Measurements from ENCODE around the gene TTLL12. TPM values are rescaled to one million over a fixed set of nuclear protein-coding genes. Genes with fewer than 3 reads are reported as not detected.
A peak's percentile ranks its signal among the peaks of the same experiment; 100 is the strongest.

The TTLL12 gene
- polyA plus RNA-seq, 1 experiment, result 5.7 TPM

DNA sequence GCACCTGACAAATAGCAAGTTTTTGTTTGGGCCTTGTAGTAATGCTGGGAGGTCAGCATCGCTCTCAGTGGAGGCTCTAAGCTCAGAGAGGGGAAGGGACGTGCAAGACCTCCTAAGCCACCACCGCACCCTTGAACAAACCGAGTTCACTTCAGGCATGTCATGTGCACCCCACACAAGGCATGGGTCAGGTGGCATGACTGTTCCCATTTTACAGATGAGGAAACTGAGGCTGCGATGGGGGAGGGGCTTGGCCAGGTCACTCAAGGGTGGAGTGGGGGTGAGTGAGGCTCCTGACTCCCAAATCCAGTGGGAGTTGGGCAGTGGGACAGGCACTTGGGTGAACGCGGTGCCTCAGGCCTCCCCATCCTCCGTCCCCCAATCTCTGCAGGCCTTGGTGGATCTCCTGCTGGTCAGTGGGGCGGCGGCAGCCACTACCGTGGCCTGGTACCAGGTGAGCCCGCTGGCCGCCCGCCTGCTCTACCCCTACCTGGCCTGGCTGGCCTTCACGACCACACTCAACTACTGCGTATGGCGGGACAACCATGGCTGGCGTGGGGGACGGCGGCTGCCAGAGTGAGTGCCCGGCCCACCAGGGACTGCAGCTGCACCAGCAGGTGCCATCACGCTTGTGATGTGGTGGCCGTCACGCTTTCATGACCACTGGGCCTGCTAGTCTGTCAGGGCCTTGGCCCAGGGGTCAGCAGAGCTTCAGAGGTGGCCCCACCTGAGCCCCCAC, 24.4 kb downstream of the TTLL12 start:
- Histone ChIP-seq H3K4me3 (ENCODE audit: low read depth, low read length) (no peak overlapping the region), H3K27ac (ENCODE audit: low read depth, low read length) (no peak overlapping the region), H3K27me3 (ENCODE audit: control insufficient read depth, insufficient read depth, low read length) (no peaks in the 10 kb centered on the region), H3K9me3 (ENCODE audit: control insufficient read depth, insufficient read depth, low read length) (no peaks in the 10 kb centered on the region)
- DNase-seq (ENCODE audit: low read depth, low spot score), result no peak
- TF ChIP-seq, protein P1, sequence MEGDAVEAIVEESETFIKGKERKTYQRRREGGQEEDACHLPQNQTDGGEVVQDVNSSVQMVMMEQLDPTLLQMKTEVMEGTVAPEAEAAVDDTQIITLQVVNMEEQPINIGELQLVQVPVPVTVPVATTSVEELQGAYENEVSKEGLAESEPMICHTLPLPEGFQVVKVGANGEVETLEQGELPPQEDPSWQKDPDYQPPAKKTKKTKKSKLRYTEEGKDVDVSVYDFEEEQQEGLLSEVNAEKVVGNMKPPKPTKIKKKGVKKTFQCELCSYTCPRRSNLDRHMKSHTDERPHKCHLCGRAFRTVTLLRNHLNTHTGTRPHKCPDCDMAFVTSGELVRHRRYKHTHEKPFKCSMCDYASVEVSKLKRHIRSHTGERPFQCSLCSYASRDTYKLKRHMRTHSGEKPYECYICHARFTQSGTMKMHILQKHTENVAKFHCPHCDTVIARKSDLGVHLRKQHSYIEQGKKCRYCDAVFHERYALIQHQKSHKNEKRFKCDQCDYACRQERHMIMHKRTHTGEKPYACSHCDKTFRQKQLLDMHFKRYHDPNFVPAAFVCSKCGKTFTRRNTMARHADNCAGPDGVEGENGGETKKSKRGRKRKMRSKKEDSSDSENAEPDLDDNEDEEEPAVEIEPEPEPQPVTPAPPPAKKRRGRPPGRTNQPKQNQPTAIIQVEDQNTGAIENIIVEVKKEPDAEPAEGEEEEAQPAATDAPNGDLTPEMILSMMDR (IDR thresholded peaks at IDR 0.05; ENCODE audit: low read depth, low read length), result no peak
- POLR2A ChIA-PET, result interaction anchor here (0.7 kb wide), 1 partner anchor 489 kb away, joined by 3 read pairs; no protein-coding TSS in a partner anchor
- CTCF ChIA-PET, result no interaction called here

- no peak for DNase-seq (ENCODE audit: low read depth, low spot score)
- no peak overlapping the region for H3K27ac ChIP-seq (ENCODE audit: low read depth, low read length)
- CTCF ChIA-PET, result no interaction called here
- H3K27me3 ChIP-seq (ENCODE audit: control insufficient read depth, insufficient read depth, low read length), result no peaks in the 10 kb centered on the region
- no peaks in the 10 kb centered on the region for H3K9me3 ChIP-seq (ENCODE audit: control insufficient read depth, insufficient read depth, low read length)
- POLR2A ChIA-PET, result interaction anchor here (0.6 kb wide), 1 partner anchor 48 kb away, joined by 13 read pairs; no protein-coding TSS in a partner anchor
- no peak overlapping the region for H3K4me3 ChIP-seq (ENCODE audit: low read depth, low read length)
- TF ChIP-seq, protein P1 (IDR thresholded peaks at IDR 0.05; ENCODE audit: low read depth, low read length), result no peak
Observed at GRCh38 chr22:43160497-43161126, 26.3 kb downstream of the TTLL12 start.

DNA sequence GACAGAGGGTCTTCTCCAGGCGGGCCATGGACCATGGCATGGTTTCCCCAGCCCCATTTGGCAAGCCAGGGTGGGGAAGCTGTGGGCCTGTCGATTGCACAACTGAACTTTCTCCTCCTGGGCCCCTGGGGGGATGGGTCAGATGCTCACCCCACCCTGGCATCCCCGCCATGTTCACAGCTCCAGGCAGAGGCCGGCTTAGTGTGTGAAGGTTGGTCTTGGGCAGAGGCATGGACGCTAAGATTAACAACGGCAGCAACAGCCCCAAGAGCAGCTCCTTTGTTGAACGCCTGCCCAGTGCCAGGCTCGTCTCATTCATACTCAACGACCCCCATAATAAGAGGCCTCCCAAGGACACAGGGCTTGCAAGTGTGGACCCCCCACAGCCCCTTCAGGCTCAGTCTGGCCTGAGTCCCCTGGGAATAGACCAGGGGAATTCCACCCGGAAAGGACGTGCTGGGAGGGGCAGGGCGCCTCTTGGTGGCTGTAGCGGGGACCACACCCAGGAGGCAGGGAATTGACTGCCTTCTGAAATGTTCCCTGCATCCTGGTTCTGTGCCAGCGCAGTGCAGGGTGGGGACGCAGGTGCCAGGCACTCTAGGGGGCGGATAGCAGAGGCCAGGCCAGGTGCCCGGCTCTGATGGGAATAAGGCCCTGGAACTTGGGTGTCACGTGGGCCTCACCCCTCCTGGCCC, 27.3 kb downstream of the TTLL12 start:
- no peak for DNase-seq (ENCODE audit: low read depth, low spot score)
- ChIA-PET POLR2A (interaction anchor here (0.6 kb wide), 1 partner anchor 47 kb away, joined by 13 read pairs; no protein-coding TSS in a partner anchor), CTCF (interaction anchor here (0.6 to 0.8 kb wide), 2 partner anchors 32 to 35 kb away, joined by 3 read pairs; no protein-coding TSS in a partner anchor)

DNA sequence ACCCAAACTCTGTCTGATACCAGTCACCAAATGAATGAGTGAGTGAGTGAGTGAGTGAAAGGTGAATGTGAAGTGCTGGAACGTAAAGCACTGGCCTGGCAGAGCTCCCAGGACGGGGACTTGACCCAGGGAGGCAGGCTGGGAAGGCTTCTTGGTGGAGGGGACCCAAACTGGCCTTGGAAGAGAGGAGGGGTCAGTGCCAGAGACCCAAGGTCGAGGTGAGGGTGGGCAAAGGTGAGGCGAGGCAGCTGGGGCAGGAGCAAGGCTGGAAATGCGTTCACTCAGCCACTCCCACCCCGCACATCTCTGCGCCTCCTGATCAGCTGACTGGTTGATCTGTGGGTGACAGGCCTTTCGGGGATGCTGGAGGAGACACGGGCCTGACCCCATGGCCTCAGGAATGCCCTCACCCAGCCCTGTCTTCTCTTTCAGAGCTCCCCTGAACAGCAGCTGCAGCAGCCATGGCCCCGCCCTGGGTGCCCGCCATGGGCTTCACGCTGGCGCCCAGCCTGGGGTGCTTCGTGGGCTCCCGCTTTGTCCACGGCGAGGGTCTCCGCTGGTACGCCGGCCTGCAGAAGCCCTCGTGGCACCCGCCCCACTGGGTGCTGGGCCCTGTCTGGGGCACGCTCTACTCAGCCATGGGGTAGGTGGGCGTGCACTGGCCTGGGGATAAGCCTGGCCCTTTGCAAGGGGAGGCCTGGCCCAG, 28.0 kb downstream of the TTLL12 start:
- H3K4me3 ChIP-seq (ENCODE audit: low read depth, low read length), result no peak overlapping the region
- POLR2A ChIA-PET, result no interaction called here
- H3K27ac ChIP-seq (ENCODE audit: low read depth, low read length), result no peak overlapping the region
- CTCF ChIA-PET, result interaction anchor here (0.6 to 0.8 kb wide), 2 partner anchors 31 to 36 kb away, joined by 3 read pairs; no protein-coding TSS in a partner anchor
- no peak for DNase-seq (ENCODE audit: low read depth, low spot score)
- no peaks in the 10 kb centered on the region for H3K27me3 ChIP-seq (ENCODE audit: control insufficient read depth, insufficient read depth, low read length)
- H3K9me3 ChIP-seq (ENCODE audit: control insufficient read depth, insufficient read depth, low read length), result no peaks in the 10 kb centered on the region
- TF ChIP-seq, protein P1 (IDR thresholded peaks at IDR 0.05; ENCODE audit: low read depth, low read length), result no peak

More for the DNA sequence above, 27.3 kb downstream of the TTLL12 start:
- H3K4me3 ChIP-seq (ENCODE audit: low read depth, low read length), result no peak overlapping the region
- H3K27me3 ChIP-seq (ENCODE audit: control insufficient read depth, insufficient read depth, low read length), result no peaks in the 10 kb centered on the region
- TF ChIP-seq, protein P1 (IDR thresholded peaks at IDR 0.05; ENCODE audit: low read depth, low read length), result peak; percentile 17; the same call in 1 of the 2 replicates
- no peaks in the 10 kb centered on the region for H3K9me3 ChIP-seq (ENCODE audit: control insufficient read depth, insufficient read depth, low read length)
- H3K27ac ChIP-seq (ENCODE audit: low read depth, low read length), result no peak overlapping the region

All from AG04450 (cell line).